H1 (cell line): Measurements from ENCODE around the gene POLL. TPM values are rescaled to one million over a fixed set of nuclear protein-coding genes. Genes with fewer than 3 reads are reported as not detected.

Experiments
- BCL11A ChIP-seq, 2 experiments: IDR thresholded peaks; one replicate each; pipeline ENCODE4 v1.6.1; 2011; ENCODE audit warnings: low read depth in 2 of 2, low read length in 2 of 2, mild to moderate bottlenecking in 2 of 2
- CEBPB ChIP-seq: IDR thresholded peaks from 2 replicates; pipeline ENCODE4 v1.6.1; 2012; ENCODE audit warnings: low read depth, low read length
- CHD2 ChIP-seq: IDR thresholded peaks from 2 replicates; pipeline ENCODE4 v1.6.1; 2012; ENCODE audit warnings: low read length, improper control_type of control experiment
- GABPA ChIP-seq: IDR thresholded peaks from 2 replicates; pipeline ENCODE4 v1.6.1; 2011; ENCODE audit warnings: mild to moderate bottlenecking, low read length, moderate library complexity, borderline replicate concordance; ENCODE audit not compliant: insufficient read depth
- SIRT6 ChIP-seq: IDR thresholded peaks from one replicate; pipeline ENCODE4 v1.7.1; 2012; ENCODE audit warnings: low read length, inconsistent platforms
- SIX5 ChIP-seq: IDR thresholded peaks from 2 replicates; pipeline ENCODE4 v1.6.1; 2011; ENCODE audit warnings: mild to moderate bottlenecking, low read depth, low read length
- SP1 ChIP-seq: IDR thresholded peaks from 2 replicates; pipeline ENCODE4 v1.6.1; 2011; ENCODE audit warnings: low read depth, low read length
- TEAD4 ChIP-seq: IDR thresholded peaks from 2 replicates; pipeline ENCODE4 v1.6.1; 2012; ENCODE audit warnings: low read depth, low read length, inconsistent platforms, mixed read lengths
- YY1 ChIP-seq: IDR thresholded peaks from 2 replicates; pipeline ENCODE4 v1.6.1; 2011; ENCODE audit warnings: low read depth, mild to moderate bottlenecking, low read length
- polyA plus RNA-seq, 7 experiments: library from polyadenylated mRNA; depleted of rRNA in 3 of 7; stranded (reverse) in 5 of 7; unstranded in 2 of 7; fragments of >200 nt in 5 of 7; fragments of 200-250 nt in 2 of 7; gene quantifications; 1 replicate in 5 of 7; 2 replicates in 1 of 7; 4 replicates in 1 of 7; pipeline versions ENCODE4 v1.2.1 to v1.2.3, GENCODE V29; 2011 to 2013; ENCODE audit warnings: missing spikeins in 2 of 7, mixed read lengths in 2 of 7
- total RNA-seq: library from RNA; stranded (reverse); fragmentation: NEBNext Ultra II Directional; extraction: Animal tissue kit (Norgen Biotek cat#: 25700); gene quantifications from 2 replicates; pipeline ENCODE4 v1.2.1, GENCODE V29; 2021

Gene POLL
- total and polyA plus RNA-seq, 2 of the 8 experiments (the other 6 are each of a cell fraction or from before 2014, with no cell fraction given): 26.1 to 45.9 TPM

DNA sequence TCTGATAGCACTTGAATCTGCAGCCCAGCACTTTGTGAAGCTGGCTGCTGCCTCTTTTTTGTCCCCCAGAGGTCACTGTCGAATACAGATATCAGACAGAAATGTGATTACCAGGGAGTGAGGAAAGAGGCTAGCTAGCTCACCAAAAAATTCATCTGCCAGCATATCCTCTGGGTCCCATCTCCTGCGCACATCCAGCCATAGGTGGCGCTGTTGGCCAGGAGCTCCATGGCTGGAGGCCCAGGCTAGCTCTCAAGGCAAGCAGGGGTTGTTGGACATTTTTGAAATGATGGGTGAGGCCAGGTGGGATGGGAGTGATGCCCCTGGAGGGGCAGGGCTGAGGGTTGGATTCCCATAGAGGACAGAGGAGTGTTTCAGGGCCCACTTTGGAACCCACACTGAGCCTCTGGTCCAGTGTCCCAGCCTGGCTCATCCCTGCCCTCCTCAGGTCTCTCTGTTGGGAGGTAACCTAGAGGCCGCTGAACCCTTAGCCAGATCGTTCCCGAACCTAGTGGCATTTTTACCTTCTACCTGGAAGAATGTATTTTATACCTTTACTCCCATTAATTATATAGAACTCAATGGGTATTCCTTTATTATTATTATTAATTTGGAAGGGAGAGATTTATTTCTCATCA is 14.8 kb upstream of the POLL start (continued):
- TF ChIP-seq YY1 (peak; percentile 71), GABPA (peak; percentile 66; the same call in 1 of the 2 replicates), SIRT6 (no peak), BCL11A (IDR thresholded peaks at IDR 0.05; ENCODE audit: low read depth in 2 of 2, low read length in 2 of 2) (no peak), TEAD4 (0 out of 2 replicates have a peak, but pooled peaks have one; percentile 22), CHD2 (no peak), SIX5 (no peak), CEBPB (0 out of 2 replicates have a peak, but pooled peaks have one; percentile 33), SP1 (0 out of 2 replicates have a peak, but pooled peaks have one; percentile 32)
